Gastrocnemius medialis (tissue), 4 donors: ENCODE results near the gene PRKN.

Experiments
- POLR2A ChIP-seq, 2 donors: fragments of 450-650 bp; IDR thresholded peaks; one replicate each; pipeline ENCODE4 v1.6.1; 2017; ENCODE audit warnings: antibody characterized with exemption in 2 of 2, mild to moderate bottlenecking in 2 of 2, moderate library complexity in 2 of 2
- TF ChIP-seq, protein P1 (sequence below), 5 experiments: fragments of 450-650 bp in 3 of 5; fragments of 200-600 bp in 2 of 5; sonication (generic) in 2 of 5; IDR thresholded peaks in 4 of 5; conservative IDR thresholded peaks in 1 of 5; 1 replicate in 4 of 5; 2 replicates in 1 of 5; pipeline ENCODE4 v1.5.1; 2016 to 2019; ENCODE audit warnings: antibody characterized with exemption in 5 of 5, mild to moderate bottlenecking in 3 of 5, moderate library complexity in 3 of 5

DNA sequence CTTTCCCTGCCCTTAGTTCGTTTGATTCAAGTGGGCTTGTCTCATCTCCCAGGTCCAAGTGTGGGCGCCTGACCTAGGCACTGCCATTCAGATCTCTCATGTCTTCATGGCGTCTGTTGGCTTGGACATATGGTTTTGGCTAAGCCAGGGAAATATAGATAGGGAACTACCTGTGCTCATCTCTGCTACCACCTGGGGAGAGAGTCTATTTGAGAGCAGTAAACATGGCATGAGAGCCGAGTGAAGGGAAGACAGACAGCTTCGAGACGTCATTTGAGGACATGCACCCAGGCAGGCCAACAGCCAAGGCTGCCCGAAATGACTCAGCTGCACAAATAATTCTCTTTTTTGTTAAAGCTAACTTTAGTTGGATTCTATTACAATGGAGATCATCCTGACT is 1083.0 kb downstream of the PRKN start:
- TF ChIP-seq, protein P1, sequence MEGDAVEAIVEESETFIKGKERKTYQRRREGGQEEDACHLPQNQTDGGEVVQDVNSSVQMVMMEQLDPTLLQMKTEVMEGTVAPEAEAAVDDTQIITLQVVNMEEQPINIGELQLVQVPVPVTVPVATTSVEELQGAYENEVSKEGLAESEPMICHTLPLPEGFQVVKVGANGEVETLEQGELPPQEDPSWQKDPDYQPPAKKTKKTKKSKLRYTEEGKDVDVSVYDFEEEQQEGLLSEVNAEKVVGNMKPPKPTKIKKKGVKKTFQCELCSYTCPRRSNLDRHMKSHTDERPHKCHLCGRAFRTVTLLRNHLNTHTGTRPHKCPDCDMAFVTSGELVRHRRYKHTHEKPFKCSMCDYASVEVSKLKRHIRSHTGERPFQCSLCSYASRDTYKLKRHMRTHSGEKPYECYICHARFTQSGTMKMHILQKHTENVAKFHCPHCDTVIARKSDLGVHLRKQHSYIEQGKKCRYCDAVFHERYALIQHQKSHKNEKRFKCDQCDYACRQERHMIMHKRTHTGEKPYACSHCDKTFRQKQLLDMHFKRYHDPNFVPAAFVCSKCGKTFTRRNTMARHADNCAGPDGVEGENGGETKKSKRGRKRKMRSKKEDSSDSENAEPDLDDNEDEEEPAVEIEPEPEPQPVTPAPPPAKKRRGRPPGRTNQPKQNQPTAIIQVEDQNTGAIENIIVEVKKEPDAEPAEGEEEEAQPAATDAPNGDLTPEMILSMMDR (IDR thresholded peaks at IDR 0.05 in 4 of 5, conservative IDR thresholded peaks at IDR 0.05 in 1 of 5): no peak
- TF ChIP-seq POLR2A (IDR thresholded peaks at IDR 0.05): no peak
